Trophoblast cell (in vitro differentiated cells and primary cell): ENCODE results near the gene KLK4.

Experiments used
- DNase-seq, 2 donors: peaks; one replicate each; pipeline ENCODE4 v3.0.0-alpha.2; 2016
- H2AFZ ChIP-seq: 2 replicates; pipeline ENCODE4 v1.6.1; 2013; ENCODE audit warnings: low read length, moderate library complexity, mild to moderate bottlenecking; ENCODE audit not compliant: insufficient read depth, poor library complexity
- H2AK5ac ChIP-seq: 2 replicates; pipeline ENCODE4 v1.6.1; 2013; ENCODE audit warnings: mild to moderate bottlenecking, low read length
- H2BK120ac ChIP-seq: 2 replicates; pipeline ENCODE4 v1.6.1; 2013; ENCODE audit warnings: low read length, mild to moderate bottlenecking, moderate library complexity; ENCODE audit not compliant: insufficient read depth, poor library complexity
- H2BK12ac ChIP-seq: 2 replicates; pipeline ENCODE4 v1.6.1; 2013; ENCODE audit warnings: mild to moderate bottlenecking, low read length, moderate library complexity
- H2BK5ac ChIP-seq: 2 replicates; pipeline ENCODE4 v1.6.1; 2013; ENCODE audit warnings: low read length, low read depth, moderate library complexity, mild to moderate bottlenecking; ENCODE audit not compliant: poor library complexity
- H3K14ac ChIP-seq: 2 replicates; pipeline ENCODE4 v1.6.1; 2013; ENCODE audit warnings: mild to moderate bottlenecking, low read length
- H3K18ac ChIP-seq: 2 replicates; pipeline ENCODE4 v1.6.1; 2013; ENCODE audit warnings: mild to moderate bottlenecking, low read length
- H3K23ac ChIP-seq: 2 replicates; pipeline ENCODE4 v1.6.1; 2013; ENCODE audit warnings: low read length
- H3K27ac ChIP-seq: 2 replicates; pipeline ENCODE4 v1.5.1; 2013; ENCODE audit warnings: low read depth, mild to moderate bottlenecking, inconsistent platforms, low read length, moderate library complexity
- H3K27me3 ChIP-seq: 2 replicates; pipeline ENCODE4 v1.6.1; 2013; ENCODE audit warnings: inconsistent platforms, mild to moderate bottlenecking, low read length, moderate library complexity; ENCODE audit not compliant: insufficient read depth
- H3K36me3 ChIP-seq, 2 experiments: 1 replicate in 1 of 2; 2 replicates in 1 of 2; pipeline ENCODE4 v1.6.1; 2013; ENCODE audit warnings: low read length in 2 of 2, mild to moderate bottlenecking in 2 of 2, moderate library complexity in 1 of 2; ENCODE audit not compliant: insufficient read depth in 2 of 2, control insufficient read depth in 1 of 2
- H3K4ac ChIP-seq: 2 replicates; pipeline ENCODE4 v1.6.1; 2013; ENCODE audit warnings: low read depth, mild to moderate bottlenecking, low read length, moderate library complexity
- H3K4me1 ChIP-seq, 2 experiments: 1 replicate in 1 of 2; 2 replicates in 1 of 2; pipeline ENCODE4 v1.6.1; 2013; ENCODE audit warnings: low read length in 2 of 2, mild to moderate bottlenecking in 2 of 2, moderate library complexity in 1 of 2; ENCODE audit not compliant: insufficient read depth in 2 of 2, control insufficient read depth in 1 of 2
- H3K4me2 ChIP-seq: 2 replicates; pipeline ENCODE4 v1.6.1; 2013; ENCODE audit warnings: inconsistent platforms, mild to moderate bottlenecking, low read length, moderate library complexity
- H3K4me3 ChIP-seq: 2 replicates; pipeline ENCODE4 v1.5.1; 2013; ENCODE audit warnings: mild to moderate bottlenecking, low read depth, low read length, inconsistent platforms
- H3K79me1 ChIP-seq: one replicate; pipeline ENCODE4 v1.6.1; 2013; ENCODE audit warnings: low read length
- H3K79me2 ChIP-seq: 2 replicates; pipeline ENCODE4 v1.6.1; 2013; ENCODE audit warnings: low read length, mild to moderate bottlenecking; ENCODE audit not compliant: control insufficient read depth, insufficient read depth, poor library complexity
- H3K9ac ChIP-seq: 2 replicates; pipeline ENCODE4 v1.6.1; 2013; ENCODE audit warnings: mild to moderate bottlenecking, low read length
- H3K9me3 ChIP-seq: 2 replicates; pipeline ENCODE4 v1.6.1; 2013; ENCODE audit warnings: low read depth, mild to moderate bottlenecking, control low read depth, inconsistent platforms, low read length; ENCODE audit not compliant: insufficient read depth
- H4K12ac ChIP-seq: 2 replicates; pipeline ENCODE4 v1.6.1; 2013; ENCODE audit warnings: low read depth, mild to moderate bottlenecking, low read length, moderate library complexity
- H4K8ac ChIP-seq: 2 replicates; pipeline ENCODE4 v1.6.1; 2013; ENCODE audit warnings: low read depth, mild to moderate bottlenecking, low read length, moderate library complexity
- H4K91ac ChIP-seq: one replicate; pipeline ENCODE4 v1.6.1; 2013; ENCODE audit warnings: low read depth, mild to moderate bottlenecking, low read length, moderate library complexity
- WGBS: extraction: QIAGEN DNeasy Blood & Tissue Kit; methylation state at CpG from one replicate; pipeline ENCODE4 v1.1.7; 2013; ENCODE audit warnings: missing lambda C conversion rate; ENCODE audit not compliant: insufficient read length, insufficient coverage; ENCODE audit errors: extremely low coverage; 5-methylcytosine and 5-hydroxymethylcytosine counted together

Gene KLK4

DNA sequence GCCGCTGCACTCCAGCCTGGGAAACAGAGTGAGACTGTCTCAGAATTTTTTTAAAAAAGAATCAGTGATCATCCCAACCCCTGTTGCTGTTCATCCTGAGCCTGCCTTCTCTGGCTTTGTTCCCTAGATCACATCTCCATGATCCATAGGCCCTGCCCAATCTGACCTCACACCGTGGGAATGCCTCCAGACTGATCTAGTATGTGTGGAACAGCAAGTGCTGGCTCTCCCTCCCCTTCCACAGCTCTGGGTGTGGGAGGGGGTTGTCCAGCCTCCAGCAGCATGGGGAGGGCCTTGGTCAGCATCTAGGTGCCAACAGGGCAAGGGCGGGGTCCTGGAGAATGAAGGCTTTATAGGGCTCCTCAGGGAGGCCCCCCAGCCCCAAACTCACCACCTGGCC lies 38.1 kb downstream of the KLK4 start, which contains the start of gene KLK2:
Gene KLK2, plus strand, starts transcription at position 384 of the 400 bp plus-strand sequence. CDS start 35 bp downstream, outside the sequence.
- no peak within 1 kb of the TSS for H3K14ac ChIP-seq
- no peaks in the 10 kb centered on the region for H3K79me1 ChIP-seq
- no peak for DNase-seq
- peaks cover 6% of the 10 kb centered on the region for H3K9me3 ChIP-seq
- no peaks in the 10 kb centered on the region for H3K36me3 ChIP-seq
- H3K4ac ChIP-seq: no peak within 1 kb of the TSS
- H2BK120ac ChIP-seq: no peak within 1 kb of the TSS
- H3K23ac ChIP-seq: no peak within 1 kb of the TSS
- H3K4me2 ChIP-seq: no peak within 1 kb of the TSS
- H3K4me3 ChIP-seq: no peak within 1 kb of the TSS
- H3K4me1 ChIP-seq: no peaks in the 10 kb centered on the region
- H3K9ac ChIP-seq: no peak within 1 kb of the TSS
- H3K18ac ChIP-seq: no peak within 1 kb of the TSS
- no peak within 1 kb of the TSS for H4K12ac ChIP-seq
- no CpG with 5 or more reads among the region's 3 CpGs for WGBS
- no peak within 1 kb of the TSS for H3K27ac ChIP-seq
- no peak within 1 kb of the TSS for H4K8ac ChIP-seq
- no peak within 1 kb of the TSS for H4K91ac ChIP-seq
- no peaks in the 10 kb centered on the region for H3K27me3 ChIP-seq
- H2AFZ ChIP-seq: no peak within 1 kb of the TSS
- no peak within 1 kb of the TSS for H2BK12ac ChIP-seq
- H2BK5ac ChIP-seq: no peak within 1 kb of the TSS
- no peaks in the 10 kb centered on the region for H3K79me2 ChIP-seq
- no peak within 1 kb of the TSS for H2AK5ac ChIP-seq

- Histone ChIP-seq H2AK5ac (no peak overlapping the region), H3K79me2 (no peaks in the 10 kb centered on the region), H3K79me1 (no peaks in the 10 kb centered on the region)
These were observed 40.6 kb downstream of the KLK4 start for GRCh38 chr19:50870417-50871089.

DNA sequence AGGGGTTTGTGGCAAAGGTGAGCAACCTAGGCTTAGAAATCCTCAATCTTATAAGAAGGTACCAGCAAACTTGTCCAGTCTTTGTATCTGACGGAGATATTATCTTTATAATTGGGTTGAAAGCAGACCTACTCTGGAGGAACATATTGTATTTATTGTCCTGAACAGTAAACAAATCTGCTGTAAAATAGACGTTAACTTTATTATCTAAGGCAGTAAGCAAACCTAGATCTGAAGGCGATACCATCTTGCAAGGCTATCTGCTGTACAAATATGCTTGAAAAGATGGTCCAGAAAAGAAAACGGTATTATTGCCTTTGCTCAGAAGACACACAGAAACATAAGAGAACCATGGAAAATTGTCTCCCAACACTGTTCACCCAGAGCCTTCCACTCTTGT lies 41.7 kb downstream of the KLK4 start:
- Histone ChIP-seq H4K12ac (no peak overlapping the region), H3K4me3 (no peak overlapping the region), H2AK5ac (no peak overlapping the region), H3K14ac (no peak overlapping the region), H3K4ac (no peak overlapping the region), H2BK12ac (no peak overlapping the region), H3K23ac (no peak overlapping the region), H3K4me2 (no peak overlapping the region), H3K79me1 (no peaks in the 10 kb centered on the region), H3K18ac (no peak overlapping the region), H3K4me1 (no peaks in the 10 kb centered on the region), H3K27ac (no peak overlapping the region), H4K8ac (no peak overlapping the region), H2AFZ (no peak overlapping the region), H3K9ac (no peak overlapping the region), H3K9me3 (peaks cover 3% of the 10 kb centered on the region), H3K27me3 (no peaks in the 10 kb centered on the region), H4K91ac (no peak overlapping the region), H3K36me3 (no peaks in the 10 kb centered on the region), H3K79me2 (no peaks in the 10 kb centered on the region), H2BK120ac (no peak overlapping the region), H2BK5ac (no peak overlapping the region)
- no CpG with 5 or more reads among the region's 4 CpGs for WGBS
- no peak for DNase-seq

More at GRCh38 chr19:50870417-50871089, 40.6 kb downstream of the KLK4 start:
- no CpG with 5 or more reads among the region's 26 CpGs for WGBS
- Histone ChIP-seq H2AFZ (no peak overlapping the region), H2BK120ac (no peak overlapping the region), H3K9ac (no peak overlapping the region), H4K91ac (no peak overlapping the region), H3K4me2 (no peak overlapping the region), H4K12ac (no peak overlapping the region), H3K4me1 (no peaks in the 10 kb centered on the region), H3K9me3 (peaks cover 3% of the 10 kb centered on the region), H3K14ac (no peak overlapping the region), H3K27me3 (no peaks in the 10 kb centered on the region), H2BK12ac (no peak overlapping the region), H3K4ac (no peak overlapping the region), H3K27ac (no peak overlapping the region), H2BK5ac (no peak overlapping the region), H3K4me3 (no peak overlapping the region), H3K23ac (no peak overlapping the region), H3K18ac (no peak overlapping the region), H3K36me3 (no peaks in the 10 kb centered on the region), H4K8ac (no peak overlapping the region)
- peak; percentile 48 to 64 for DNase-seq

- H4K12ac ChIP-seq: no peak overlapping the region
- H4K91ac ChIP-seq: no peak overlapping the region
- H3K4ac ChIP-seq: no peak overlapping the region
- H2BK5ac ChIP-seq: no peak overlapping the region
- WGBS: no CpG with 5 or more reads among the region's 7 CpGs
- H2AFZ ChIP-seq: no peak overlapping the region
- no peak overlapping the region for H3K23ac ChIP-seq
- peak overlapping the region; percentile 12 for H3K9ac ChIP-seq
- no peaks in the 10 kb centered on the region for H3K36me3 ChIP-seq
- H3K9me3 ChIP-seq: peaks cover 9% of the 10 kb centered on the region
- H4K8ac ChIP-seq: no peak overlapping the region
- H3K14ac ChIP-seq: no peak overlapping the region
- H3K27ac ChIP-seq: no peak overlapping the region
- no peaks in the 10 kb centered on the region for H3K4me1 ChIP-seq
- no peak overlapping the region for H2AK5ac ChIP-seq
- H2BK120ac ChIP-seq: no peak overlapping the region
- DNase-seq: no peak
- no peaks in the 10 kb centered on the region for H3K79me1 ChIP-seq
- no peaks in the 10 kb centered on the region for H3K27me3 ChIP-seq
- no peak overlapping the region for H3K4me3 ChIP-seq
- no peak overlapping the region for H3K4me2 ChIP-seq
- H3K79me2 ChIP-seq: no peaks in the 10 kb centered on the region
- H2BK12ac ChIP-seq: no peak overlapping the region
- no peak overlapping the region for H3K18ac ChIP-seq
These were observed 49.5 kb downstream of the KLK4 start for GRCh38 chr19:50861496-50862286.
